ENCODE results near the gene UAP1.

Gene UAP1

GRCh38 chr1:162619076-162619475 is 57.6 kb downstream of the UAP1 start:
- DNase-seq: no peak

- DNase-seq: no peak
Measured at GRCh38 chr1:162621256-162621655, 59.7 kb downstream of the UAP1 start.

- DNase-seq: no peak
Measured at GRCh38 chr1:162625679-162626078, 64.2 kb downstream of the UAP1 start.

GRCh38 chr1:162626094-162626493 is 64.6 kb downstream of the UAP1 start:
- no peak for DNase-seq

GRCh38 chr1:162626761-162627160 is 65.2 kb downstream of the UAP1 start:
- no peak for DNase-seq

- DNase-seq: peak; percentile 42 to 61
Measured at GRCh38 chr1:162627662-162628296, 66.3 kb downstream of the UAP1 start.

- no peak for DNase-seq
Measured at GRCh38 chr1:162629077-162629627, 67.6 kb downstream of the UAP1 start.

GRCh38 chr1:162629651-162630050 is 68.1 kb downstream of the UAP1 start:
- DNase-seq: no peak

- DNase-seq: no peak
Measured at GRCh38 chr1:162631546-162632191, 70.1 kb downstream of the UAP1 start.

- no peak for DNase-seq
Measured at GRCh38 chr1:162632217-162632666, 70.7 kb downstream of the UAP1 start, which contains the start of gene DDR2. Gene DDR2, plus strand, starts transcription at chr1:162632464. Its CDS starts 86,600 bp downstream, at chr1:162719064.

GRCh38 chr1:162632698-162633080 is 71.2 kb downstream of the UAP1 start:
- DNase-seq: no peak

- DNase-seq: no peak
Measured at GRCh38 chr1:162633081-162633762, 71.7 kb downstream of the UAP1 start.

- no peak for DNase-seq
Measured at GRCh38 chr1:162635418-162635817, 73.9 kb downstream of the UAP1 start.

GRCh38 chr1:162639718-162640117 is 78.2 kb downstream of the UAP1 start:
- DNase-seq: no peak

- no peak for DNase-seq
Measured at GRCh38 chr1:162641114-162641513, 79.6 kb downstream of the UAP1 start.

- DNase-seq: no peak
Measured at GRCh38 chr1:162644986-162645314, 83.4 kb downstream of the UAP1 start.

GRCh38 chr1:162645666-162646065 is 84.1 kb downstream of the UAP1 start:
- DNase-seq: no peak

GRCh38 chr1:162649583-162649982 is 88.1 kb downstream of the UAP1 start:
- no peak for DNase-seq
